Measurements from ENCODE around the gene FAM149B1. TPM values are rescaled to one million over a fixed set of nuclear protein-coding genes. Genes with fewer than 3 reads are reported as not detected.

The FAM149B1 gene
- total and polyA plus RNA-seq, 2 of the 13 experiments (the other 11 are each of a cell fraction or from before 2014, with no cell fraction given) = 9.3 to 16.8 TPM

GRCh38 chr10:73246322-73246645 lies 78.4 kb downstream of the FAM149B1 start:
- Histone ChIP-seq H3K9me3 (ENCODE audit: low read length) (no peaks in the 10 kb centered on the region), H3K4me1 (ENCODE audit: insufficient read depth, low read length) (peaks cover 47% of the 10 kb centered on the region), H3K27me3 (ENCODE audit: control insufficient read depth in 1 of 2, insufficient read depth in 2 of 2, low read length in 2 of 2) (no peaks in the 10 kb centered on the region; a peak in 1 of 5 replicates), H2AFZ (ENCODE audit: low read length) (no peak overlapping the region), H3K4me3 (replicated peaks in 1 of 3; ENCODE audit: insufficient read depth in 1 of 3, low read depth in 2 of 3, low read length in 3 of 3) (peak overlapping the region; percentile 64 to 97 (median 79)), H3K9ac (ENCODE audit: insufficient read depth, low read depth, low read length) (peak overlapping the region; percentile 81), H3K79me2 (ENCODE audit: insufficient read depth, low read length) (peaks cover 42% of the 10 kb centered on the region), H4K20me1 (ENCODE audit: insufficient read depth, low read length) (no peaks in the 10 kb centered on the region), H3K4me2 (ENCODE audit: low read depth, low read length) (peak overlapping the region; percentile 79), H3K27ac (ENCODE audit: extremely low read length, insufficient read depth, low read length) (peak overlapping the region; percentile 94), H3K36me3 (replicated peaks in 1 of 2; ENCODE audit: control insufficient read depth in 1 of 2, insufficient read depth in 2 of 2, low read length in 2 of 2) (peaks cover 4 to 35% of the 10 kb centered on the region in 2 experiments)
- TF ChIP-seq HMGA1 (CRISPR knock-in tag; conservative IDR thresholded peaks at IDR 0.05) = no peak
- TF ChIP-seq ZNF567 (CRISPR knock-in tag; IDR thresholded peaks at IDR 0.05; ENCODE audit: borderline replicate concordance) = no peak
- TF ChIP-seq, protein P1, sequence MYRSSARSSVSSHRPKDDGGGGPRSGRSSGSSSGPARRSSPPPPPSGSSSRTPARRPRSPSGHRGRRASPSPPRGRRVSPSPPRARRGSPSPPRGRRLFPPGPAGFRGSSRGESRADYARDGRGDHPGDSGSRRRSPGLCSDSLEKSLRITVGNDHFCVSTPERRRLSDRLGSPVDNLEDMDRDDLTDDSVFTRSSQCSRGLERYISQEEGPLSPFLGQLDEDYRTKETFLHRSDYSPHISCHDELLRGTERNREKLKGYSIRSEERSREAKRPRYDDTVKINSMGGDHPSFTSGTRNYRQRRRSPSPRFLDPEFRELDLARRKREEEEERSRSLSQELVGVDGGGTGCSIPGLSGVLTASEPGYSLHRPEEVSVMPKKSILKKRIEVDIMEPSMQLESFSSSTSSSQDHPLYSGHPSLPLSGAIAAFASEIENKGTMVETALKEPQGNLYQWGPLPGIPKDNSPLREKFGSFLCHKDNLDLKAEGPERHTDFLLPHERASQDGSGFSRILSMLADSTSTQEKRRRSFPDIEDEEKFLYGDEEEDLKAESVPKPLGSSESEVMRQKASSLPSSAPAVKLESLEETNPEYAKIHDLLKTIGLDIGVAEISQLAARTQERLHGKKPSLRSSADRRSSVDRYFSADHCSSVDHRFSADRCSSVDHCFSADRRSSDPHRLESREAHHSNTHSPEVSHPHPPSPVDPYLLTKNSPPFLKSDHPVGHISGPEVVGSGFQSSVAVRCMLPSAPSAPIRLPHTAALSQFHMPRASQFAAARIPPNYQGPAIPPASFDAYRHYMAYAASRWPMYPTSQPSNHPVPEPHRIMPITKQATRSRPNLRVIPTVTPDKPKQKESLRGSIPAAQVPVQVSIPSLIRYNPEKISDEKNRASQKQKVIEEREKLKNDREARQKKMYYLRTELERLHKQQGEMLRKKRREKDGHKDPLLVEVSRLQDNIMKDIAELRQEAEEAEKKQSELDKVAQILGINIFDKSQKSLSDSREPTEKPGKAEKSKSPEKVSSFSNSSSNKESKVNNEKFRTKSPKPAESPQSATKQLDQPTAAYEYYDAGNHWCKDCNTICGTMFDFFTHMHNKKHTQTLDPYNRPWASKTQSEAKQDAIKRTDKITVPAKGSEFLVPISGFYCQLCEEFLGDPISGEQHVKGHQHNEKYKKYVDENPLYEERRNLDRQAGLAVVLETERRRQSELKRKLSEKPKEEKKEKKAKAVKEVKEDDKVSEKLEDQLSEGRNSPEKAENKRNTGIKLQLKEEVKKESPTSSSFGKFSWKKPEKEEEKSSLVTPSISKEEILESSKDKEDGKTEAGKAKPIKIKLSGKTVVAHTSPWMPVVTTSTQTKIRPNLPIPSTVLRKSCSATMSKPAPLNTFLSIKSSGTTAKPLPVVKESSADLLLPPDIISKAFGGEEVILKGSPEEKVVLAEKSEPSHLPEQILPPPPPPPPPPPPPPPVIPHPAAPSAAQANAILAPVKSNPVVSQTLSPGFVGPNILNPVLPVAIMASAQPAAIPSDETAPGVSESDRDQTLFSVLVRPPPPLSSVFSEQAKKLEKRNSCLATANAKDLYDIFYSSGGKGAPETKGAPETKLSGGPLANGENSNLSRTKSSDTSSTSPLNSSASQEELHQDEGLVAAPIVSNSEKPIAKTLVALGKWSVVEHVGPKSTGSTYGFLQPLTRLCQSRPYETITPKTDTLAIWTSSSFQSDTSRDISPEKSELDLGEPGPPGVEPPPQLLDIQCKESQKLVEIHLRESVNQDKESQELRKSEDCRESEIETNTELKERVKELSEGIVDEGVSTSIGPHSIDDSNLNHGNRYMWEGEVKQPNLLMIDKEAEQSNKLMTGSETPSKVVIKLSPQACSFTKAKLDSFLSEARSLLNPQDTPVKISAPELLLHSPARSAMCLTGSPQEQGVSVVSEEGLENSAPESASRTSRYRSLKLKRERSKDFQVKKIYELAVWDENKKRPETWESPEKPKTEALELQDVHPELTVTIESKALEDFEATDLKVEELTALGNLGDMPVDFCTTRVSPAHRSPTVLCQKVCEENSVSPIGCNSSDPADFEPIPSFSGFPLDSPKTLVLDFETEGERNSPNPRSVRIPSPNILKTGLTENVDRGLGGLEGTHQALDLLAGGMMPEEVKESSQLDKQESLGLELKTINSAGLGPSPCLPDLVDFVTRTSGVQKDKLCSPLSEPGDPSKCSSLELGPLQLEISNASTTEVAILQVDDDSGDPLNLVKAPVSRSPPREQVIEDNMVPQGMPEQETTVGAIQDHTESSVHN (CRISPR knock-in tag; IDR thresholded peaks at IDR 0.05) = no peak
- no peak for TF ChIP-seq ZNF775 (CRISPR knock-in tag; IDR thresholded peaks at IDR 0.05; ENCODE audit: borderline replicate concordance)
- no peak for TF ChIP-seq KMT2B (CRISPR knock-in tag; IDR thresholded peaks at IDR 0.05)
- no peak for TF ChIP-seq ZNF557 (CRISPR knock-in tag; IDR thresholded peaks at IDR 0.05)
- TF ChIP-seq ZNF781 (CRISPR knock-in tag; IDR thresholded peaks at IDR 0.05; ENCODE audit: borderline replicate concordance, not compliant biosample characterization) = no peak
- no peak for TF ChIP-seq PCBP2 (optimal IDR thresholded peaks at IDR 0.05; ENCODE audit: low read depth, low read length, poor library complexity, severe bottlenecking)
- TF ChIP-seq KLF15 (CRISPR knock-in tag; IDR thresholded peaks at IDR 0.05; ENCODE audit: borderline replicate concordance) = no peak
- TF ChIP-seq ZBTB20 (CRISPR knock-in tag; IDR thresholded peaks at IDR 0.05; ENCODE audit: borderline replicate concordance, low read depth) = no peak
- no peak for TF ChIP-seq MAFF (IDR thresholded peaks at IDR 0.05; ENCODE audit: low read depth, low read length)
- no peak for TF ChIP-seq TGIF2 (CRISPR knock-in tag; IDR thresholded peaks at IDR 0.05)
- TF ChIP-seq NFIB (CRISPR knock-in tag; IDR thresholded peaks at IDR 0.05; ENCODE audit: borderline replicate concordance) = no peak
- FAIRE-seq (no peak), DNase-seq (ENCODE audit: low spot score) (no peak), ATAC-seq (no peak)
- TSS peak; percentile 46 for BruUV-seq (replicated peaks)
- in situ Hi-C loops (cut with HindIII; ENCODE audit: extremely low pct_ligation_motif_present, low pct_unique_long_range_greater_than_20kb) (no loop called here), intact Hi-C loops (cut with micrococcal nuclease; ENCODE audit: unreplicated experiment) (loop anchor here (2.0 kb wide), 1 partner anchor 77 kb away; the partner anchor contains the start of genes ECD and FAM149B1)
- POLR2A ChIA-PET = interaction anchor here (1.2 to 2.6 kb wide), 7 partner anchors 9 to 892 kb away, joined by 3 to 20 read pairs (median 10); partner anchors contain the start of genes ANXA7, CFAP70, DNAJB12 and ECD
- under 1% methylated on average over 8 of the region's 8 CpGs for WGBS (ENCODE audit: low lambda C conversion rate)
- CTCF ChIA-PET (ENCODE audit: low intra/inter-chr PET ratio, low total read pairs) = no interaction called here

All from HepG2 (cell line).